Peyer's patch (tissue), 4 donors: ENCODE data around the gene CEP95.

Experiments
- POLR2A ChIP-seq, 2 donors: fragments of 450-650 bp; IDR thresholded peaks; one replicate each; pipeline ENCODE4 v1.5.1; 2017; ENCODE audit warnings: antibody characterized with exemption in 2 of 2, mild to moderate bottlenecking in 2 of 2, moderate library complexity in 2 of 2
- TF ChIP-seq, protein P1 (sequence below), 6 experiments: fragments of 450-650 bp in 4 of 6; fragments of 200-600 bp in 2 of 6; sonication (generic) in 1 of 6; IDR thresholded peaks; one replicate each; pipeline ENCODE4 v1.5.1; 2017 to 2019; ENCODE audit warnings: antibody characterized with exemption in 6 of 6, mild to moderate bottlenecking in 3 of 6, moderate library complexity in 1 of 6

DNA sequence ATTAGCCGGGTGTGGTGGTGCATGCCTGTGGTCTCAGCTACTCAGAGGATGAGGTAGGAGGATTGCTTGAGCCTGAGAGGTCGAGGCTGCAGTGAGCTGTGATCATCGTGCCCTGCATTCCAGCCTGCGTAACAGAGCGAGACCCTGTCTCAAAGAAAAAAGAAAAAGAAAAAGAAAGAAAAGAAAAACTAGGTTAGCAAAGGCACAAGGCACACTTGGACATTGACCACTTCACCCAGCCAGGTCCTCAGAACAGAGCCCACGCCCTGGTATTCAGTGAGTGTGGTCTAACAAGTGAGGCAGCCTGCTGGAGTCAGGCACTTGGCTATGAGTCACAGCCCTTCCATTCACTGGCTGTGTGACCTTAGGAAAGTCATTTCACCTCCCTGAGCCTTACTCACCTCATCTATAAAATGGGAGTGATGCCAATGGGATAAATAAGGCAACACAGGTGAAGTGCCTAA, 47.5 kb upstream of the CEP95 start:
- TF ChIP-seq POLR2A (IDR thresholded peaks at IDR 0.05) = no peak
- TF ChIP-seq, protein P1, sequence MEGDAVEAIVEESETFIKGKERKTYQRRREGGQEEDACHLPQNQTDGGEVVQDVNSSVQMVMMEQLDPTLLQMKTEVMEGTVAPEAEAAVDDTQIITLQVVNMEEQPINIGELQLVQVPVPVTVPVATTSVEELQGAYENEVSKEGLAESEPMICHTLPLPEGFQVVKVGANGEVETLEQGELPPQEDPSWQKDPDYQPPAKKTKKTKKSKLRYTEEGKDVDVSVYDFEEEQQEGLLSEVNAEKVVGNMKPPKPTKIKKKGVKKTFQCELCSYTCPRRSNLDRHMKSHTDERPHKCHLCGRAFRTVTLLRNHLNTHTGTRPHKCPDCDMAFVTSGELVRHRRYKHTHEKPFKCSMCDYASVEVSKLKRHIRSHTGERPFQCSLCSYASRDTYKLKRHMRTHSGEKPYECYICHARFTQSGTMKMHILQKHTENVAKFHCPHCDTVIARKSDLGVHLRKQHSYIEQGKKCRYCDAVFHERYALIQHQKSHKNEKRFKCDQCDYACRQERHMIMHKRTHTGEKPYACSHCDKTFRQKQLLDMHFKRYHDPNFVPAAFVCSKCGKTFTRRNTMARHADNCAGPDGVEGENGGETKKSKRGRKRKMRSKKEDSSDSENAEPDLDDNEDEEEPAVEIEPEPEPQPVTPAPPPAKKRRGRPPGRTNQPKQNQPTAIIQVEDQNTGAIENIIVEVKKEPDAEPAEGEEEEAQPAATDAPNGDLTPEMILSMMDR (IDR thresholded peaks at IDR 0.05) = no peak
